CD4-positive, alpha-beta T cell treated with Interleukin-15 for 4 hours (primary cell): ENCODE measurements around the gene CEP170.

Experiments
- DNase-seq: peaks from one replicate; pipeline ENCODE4 v3.0.0-alpha.2; 2020; ENCODE audit warnings: low spot score

Gene CEP170

GRCh38 chr1:243254927-243255790 lies at the start of gene CEP170:
CEP170 (minus strand) TSS chr1:243255281; CDS start chr1:243225280, 30,001 bp downstream.
- peak; percentile 86 for DNase-seq

- no peak for DNase-seq
These were observed 46.0 kb upstream of the CEP170 start for GRCh38 chr1:243301059-243301458.

- no peak for DNase-seq
These were observed 44.0 kb upstream of the CEP170 start for GRCh38 chr1:243299069-243299468.

- no peak for DNase-seq
These were observed 39.6 kb upstream of the CEP170 start for GRCh38 chr1:243294723-243295121.

GRCh38 chr1:243293941-243294722 lies 39.1 kb upstream of the CEP170 start:
- no peak for DNase-seq

DNA sequence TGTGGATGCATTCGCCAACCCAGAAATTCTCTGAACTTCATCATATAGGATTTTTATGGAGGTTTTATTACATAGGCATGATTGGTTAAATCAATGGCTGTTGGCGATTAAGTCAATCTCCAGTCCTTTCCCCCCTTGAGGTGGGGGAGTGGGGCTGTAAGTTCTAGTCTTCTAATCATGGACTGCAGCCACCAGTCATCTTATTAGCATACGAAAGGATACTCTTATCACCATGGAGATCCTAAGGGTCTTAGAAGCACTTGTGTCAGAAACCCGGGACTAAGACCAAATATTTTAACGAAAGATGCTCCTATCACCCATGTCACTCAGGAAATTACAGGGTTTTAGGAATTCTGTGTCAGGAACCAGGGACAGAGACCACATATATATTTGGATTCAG lies 37.0 kb upstream of the CEP170 start:
- no peak for DNase-seq

DNA sequence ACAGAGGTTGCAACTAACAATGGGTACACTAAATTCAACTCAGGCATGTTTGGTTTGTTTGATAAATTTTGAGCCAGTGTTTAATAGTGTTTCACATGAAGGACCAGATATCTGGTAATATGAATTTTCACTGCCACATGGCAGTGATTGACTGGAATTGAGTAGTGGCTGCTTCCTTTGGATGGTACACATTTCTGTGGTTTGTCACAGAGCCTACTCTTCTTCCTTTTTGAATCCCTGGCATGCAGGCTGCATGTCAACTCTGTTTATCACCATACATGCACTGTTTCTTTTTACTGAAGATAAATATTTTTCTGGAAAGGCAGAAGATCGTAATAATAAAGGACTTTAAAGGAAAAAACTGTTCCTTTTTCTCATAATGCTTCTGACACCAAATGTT lies 36.2 kb upstream of the CEP170 start:
- no peak for DNase-seq

- DNase-seq = no peak
These were observed 33.0 kb upstream of the CEP170 start for GRCh38 chr1:243288062-243288461.

DNA sequence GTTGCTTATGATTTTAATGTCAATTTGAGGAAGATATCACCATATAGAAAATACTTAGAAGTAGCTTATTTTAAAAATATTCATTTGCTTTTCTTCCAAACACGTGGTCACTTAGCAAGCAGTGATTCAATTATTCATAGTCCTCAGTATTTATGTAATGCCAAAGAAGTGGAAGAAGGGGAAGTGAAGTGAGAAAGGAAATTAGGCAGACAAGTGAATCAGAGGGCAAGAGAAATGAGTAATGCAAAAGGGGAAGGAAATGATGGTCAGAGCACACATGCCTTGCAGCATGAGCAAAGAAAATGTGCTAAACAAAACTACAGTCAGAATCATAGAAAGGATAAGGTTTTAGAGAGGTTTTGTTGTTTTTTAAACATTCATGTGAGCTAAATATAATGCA lies 32.6 kb upstream of the CEP170 start:
- peak; percentile 14 for DNase-seq

DNA sequence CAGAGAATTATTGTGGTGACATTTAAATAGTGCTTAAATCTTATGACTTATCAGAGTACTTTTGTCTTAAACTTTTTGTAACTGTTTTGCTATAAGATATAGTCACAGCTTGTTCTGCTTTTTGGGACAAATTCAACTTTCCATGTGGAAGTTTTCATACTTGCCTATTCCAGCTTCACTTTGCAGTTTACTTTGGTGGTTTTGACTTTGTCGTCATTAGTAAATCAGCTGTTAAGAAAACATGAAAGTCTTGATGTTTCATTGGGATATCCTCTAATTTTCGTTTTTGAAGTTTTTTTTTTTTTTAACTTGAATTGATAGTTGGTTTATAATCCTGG lies 32.0 kb upstream of the CEP170 start:
- DNase-seq = no peak

DNA sequence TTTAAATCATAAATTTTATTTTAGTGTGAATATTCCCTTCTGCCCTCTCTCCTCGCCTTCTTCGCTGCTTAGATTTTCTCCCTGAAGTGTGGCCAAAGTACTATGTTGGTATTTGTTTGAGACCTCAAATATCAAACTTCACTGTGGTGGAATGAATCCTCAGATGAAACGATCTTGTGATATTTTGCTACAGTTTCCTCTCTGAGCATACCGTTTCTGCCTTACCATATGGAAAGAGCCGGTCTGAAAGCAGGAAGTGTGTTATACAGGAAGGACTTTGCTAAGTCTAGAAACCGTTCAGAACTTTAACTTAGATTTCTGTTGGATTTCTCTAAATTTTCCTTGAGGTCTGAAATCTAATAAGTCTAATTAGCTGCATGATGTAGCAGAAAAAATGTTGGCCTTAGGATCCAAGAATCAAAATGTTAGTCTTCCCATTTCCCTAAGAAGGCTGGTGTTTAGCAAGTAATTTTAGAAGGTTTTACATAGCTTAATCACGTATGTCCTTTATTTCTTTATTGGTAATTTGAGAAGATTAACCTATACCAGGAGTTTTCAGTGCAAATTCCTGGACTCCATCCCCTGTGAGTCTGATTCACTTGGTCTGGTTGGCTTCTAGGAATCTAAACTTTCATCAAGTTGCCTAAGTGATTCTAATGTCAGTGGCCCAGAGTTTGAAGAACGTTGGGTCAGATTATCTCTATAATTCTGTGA lies 31.5 kb upstream of the CEP170 start:
- no peak for DNase-seq

- no peak for DNase-seq
These were observed 26.6 kb upstream of the CEP170 start for GRCh38 chr1:243281672-243282071.

GRCh38 chr1:243280571-243281129 lies 25.6 kb upstream of the CEP170 start:
- no peak for DNase-seq

GRCh38 chr1:243275316-243275715 lies 20.2 kb upstream of the CEP170 start:
- DNase-seq = no peak

DNA sequence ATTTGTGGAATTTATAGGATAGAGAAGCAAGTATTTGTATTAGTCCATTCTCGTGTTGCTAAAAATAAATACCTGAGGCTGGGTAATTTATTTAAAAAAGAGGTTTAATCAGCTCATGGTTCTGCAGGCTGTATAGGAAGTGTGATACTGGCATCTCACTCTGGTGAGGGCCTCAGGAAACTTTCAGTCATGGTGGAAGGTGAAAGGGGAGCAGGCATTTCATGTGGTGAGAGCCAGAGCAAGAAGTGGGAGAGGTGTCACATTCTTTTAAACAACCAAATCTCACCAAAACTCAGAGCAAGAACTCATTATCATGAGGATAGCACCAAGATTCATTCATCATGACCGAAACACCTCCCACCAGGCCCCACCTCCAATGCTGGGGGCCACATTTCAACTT lies 18.9 kb upstream of the CEP170 start:
- DNase-seq = no peak

GRCh38 chr1:243273506-243273905 lies 18.4 kb upstream of the CEP170 start:
- no peak for DNase-seq

GRCh38 chr1:243272401-243272800 lies 17.3 kb upstream of the CEP170 start:
- DNase-seq = no peak

DNA sequence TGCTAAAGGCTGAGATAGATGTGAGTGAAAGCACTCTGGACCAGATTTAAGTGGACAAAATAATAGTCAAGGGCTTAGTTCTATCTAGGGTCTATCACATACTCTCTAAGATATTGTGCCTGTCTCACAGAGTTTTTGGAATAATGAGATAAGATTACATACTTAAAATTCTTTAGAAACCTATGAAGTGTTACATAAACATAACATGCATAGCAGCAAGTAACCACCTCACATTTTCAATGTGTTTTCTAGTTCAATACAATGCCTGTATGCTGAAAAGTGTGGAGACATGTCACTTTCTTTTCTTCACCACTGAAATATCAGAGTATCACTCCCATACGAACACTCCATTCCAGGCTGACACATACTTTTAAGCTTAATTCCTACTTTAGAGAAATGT lies 16.9 kb upstream of the CEP170 start:
- no peak for DNase-seq

GRCh38 chr1:243270097-243270864 lies 15.2 kb upstream of the CEP170 start:
- DNase-seq = no peak

DNA sequence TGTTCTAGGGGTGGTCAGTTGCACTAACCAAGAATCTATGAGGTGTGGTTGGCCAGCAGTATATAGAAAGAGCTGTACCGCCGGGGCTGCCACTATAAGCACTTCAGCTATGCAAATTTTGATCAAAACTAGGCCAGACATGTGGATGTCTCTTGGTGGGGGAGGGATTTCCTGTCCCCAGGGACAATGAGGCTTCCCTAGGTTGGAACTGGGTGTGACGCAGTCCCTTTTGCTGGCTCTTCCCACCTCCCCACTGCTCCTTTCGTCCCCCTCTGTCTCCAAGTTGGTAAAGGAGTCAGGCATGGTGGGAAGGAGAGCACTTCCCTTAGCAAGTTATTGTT lies 14.3 kb upstream of the CEP170 start:
- DNase-seq = no peak

- DNase-seq = no peak
These were observed 13.8 kb upstream of the CEP170 start for GRCh38 chr1:243268751-243269460.
